Activated T-helper 1 cell treated with anti-CD3 and anti-CD28 coated beads, Interleukin-12 subunit alpha, Interleukin-12 subunit beta, Interleukin-2, Interleukin-4 antibody, amounts not matched to agents 30 ng/mL and 10 ng/mL and 1 ng/mL, durations not matched to agents 14 hours and 24 hours and 36 hours (primary cell): ENCODE measurements around the gene BTNL9. TPM values are rescaled to one million over a fixed set of nuclear protein-coding genes. Genes with fewer than 3 reads are reported as not detected.
"Not testable (repeated sequence)": the region's sequence is repeated elsewhere in the genome, so short reads cannot be mapped to it uniquely, and the experiment has no call there.

Experiments
- DNase-seq: peaks from one replicate; pipeline ENCODE4 v3.0.0; 2021; ENCODE audit warnings: low spot score
- H3K27ac Mint-ChIP-seq: one replicate; pipeline ENCODE4 v1.8.0; 2021; ENCODE audit warnings: mild to moderate bottlenecking, mixed read lengths
- H3K27me3 Mint-ChIP-seq: one replicate; pipeline ENCODE4 v1.8.0; 2022; ENCODE audit warnings: mild to moderate bottlenecking, moderate library complexity, mixed read lengths; ENCODE audit not compliant: insufficient read depth
- H3K36me3 Mint-ChIP-seq: one replicate; pipeline ENCODE4 v1.8.0; 2021; ENCODE audit warnings: low read depth, mixed read lengths
- H3K4me1 Mint-ChIP-seq: one replicate; pipeline ENCODE4 v1.8.0; 2021; ENCODE audit warnings: low read depth, mixed read lengths
- H3K4me3 Mint-ChIP-seq: one replicate; pipeline ENCODE4 v1.8.0; 2021; ENCODE audit warnings: mild to moderate bottlenecking, moderate library complexity, mixed read lengths
- H3K9me3 Mint-ChIP-seq: one replicate; pipeline ENCODE4 v1.8.0; 2021; ENCODE audit warnings: mixed read lengths
- intact Hi-C: fragments of 100-400 bp; cut with micrococcal nuclease; formaldehyde crosslinking; loops from one replicate; pipeline ENCODE4 v1.15.1; 2024
- total RNA-seq: library from RNA; stranded (reverse); gene quantifications from 2 replicates; pipeline ENCODE4 v1.2.3, GENCODE V29; 2022

The BTNL9 gene
- total RNA-seq, 1 donor from 2014 or later = not detected

GRCh38 chr5:181100121-181100875 lies 60.2 kb downstream of the BTNL9 start:
- Mint-ChIP-seq H3K4me1 (peaks cover 4% of the 10 kb centered on the region), H3K4me3 (no peak overlapping the region), H3K9me3 (no peaks in the 10 kb centered on the region), H3K27me3 (peaks cover 27% of the 10 kb centered on the region), H3K36me3 (no peaks in the 10 kb centered on the region), H3K27ac (no peak overlapping the region)
- no peak for DNase-seq
- intact Hi-C loops = no loop called here

GRCh38 chr5:181101030-181101641 lies 61.1 kb downstream of the BTNL9 start:
- intact Hi-C loops, H3K9me3 Mint-ChIP-seq, H3K4me1 Mint-ChIP-seq, H3K36me3 Mint-ChIP-seq, DNase-seq, H3K27ac Mint-ChIP-seq, H3K4me3 Mint-ChIP-seq: not testable (repeated sequence)
- H3K27me3 Mint-ChIP-seq = peaks cover 27% of the 10 kb centered on the region

- H3K27ac Mint-ChIP-seq, DNase-seq, H3K9me3 Mint-ChIP-seq, intact Hi-C loops, H3K4me1 Mint-ChIP-seq, H3K36me3 Mint-ChIP-seq, H3K4me3 Mint-ChIP-seq: not testable (repeated sequence)
- H3K27me3 Mint-ChIP-seq = peaks cover 33% of the 10 kb centered on the region
These were observed 62.0 kb downstream of the BTNL9 start for GRCh38 chr5:181101930-181102674.

GRCh38 chr5:181104259-181104568 lies 64.1 kb downstream of the BTNL9 start:
- peak overlapping the region; percentile 76 for H3K27ac Mint-ChIP-seq
- not testable (repeated sequence) for H3K36me3 Mint-ChIP-seq

GRCh38 chr5:181104606-181105390 lies 64.7 kb downstream of the BTNL9 start:
- intact Hi-C loops, H3K36me3 Mint-ChIP-seq, H3K27ac Mint-ChIP-seq, H3K4me3 Mint-ChIP-seq, H3K4me1 Mint-ChIP-seq, DNase-seq, H3K9me3 Mint-ChIP-seq: not testable (repeated sequence)
- peaks cover 22% of the 10 kb centered on the region for H3K27me3 Mint-ChIP-seq

More at GRCh38 chr5:181104259-181104568, 64.1 kb downstream of the BTNL9 start:
- H3K9me3 Mint-ChIP-seq, intact Hi-C loops, DNase-seq, H3K4me1 Mint-ChIP-seq: not testable (repeated sequence)
- Mint-ChIP-seq H3K4me3 (peak overlapping the region; percentile 57), H3K27me3 (peaks cover 28% of the 10 kb centered on the region)

- Mint-ChIP-seq H3K4me1 (peaks cover 4% of the 10 kb centered on the region), H3K36me3 (no peaks in the 10 kb centered on the region), H3K4me3 (no peak overlapping the region), H3K27ac (no peak overlapping the region), H3K27me3 (peaks cover 18% of the 10 kb centered on the region), H3K9me3 (no peaks in the 10 kb centered on the region)
- intact Hi-C loops = no loop called here
- no peak for DNase-seq
These were observed 65.4 kb downstream of the BTNL9 start for GRCh38 chr5:181105391-181106025.

- peaks cover 25% of the 10 kb centered on the region for H3K27me3 Mint-ChIP-seq
- peaks cover 4% of the 10 kb centered on the region for H3K4me1 Mint-ChIP-seq
- H3K4me3 Mint-ChIP-seq = no peak overlapping the region
- no peaks in the 10 kb centered on the region for H3K9me3 Mint-ChIP-seq
- H3K27ac Mint-ChIP-seq = no peak overlapping the region
- H3K36me3 Mint-ChIP-seq = no peaks in the 10 kb centered on the region
- intact Hi-C loops = no loop called here
- DNase-seq = no peak
These were observed 67.6 kb downstream of the BTNL9 start for GRCh38 chr5:181107699-181108098.

- Mint-ChIP-seq H3K4me1 (peaks cover 4% of the 10 kb centered on the region), H3K27ac (no peak overlapping the region), H3K36me3 (no peaks in the 10 kb centered on the region), H3K27me3 (peaks cover 27% of the 10 kb centered on the region), H3K4me3 (no peak overlapping the region), H3K9me3 (no peaks in the 10 kb centered on the region)
- DNase-seq = no peak
- intact Hi-C loops = no loop called here
These were observed 68.6 kb downstream of the BTNL9 start for GRCh38 chr5:181108578-181109165.

GRCh38 chr5:181109489-181110013 lies 69.5 kb downstream of the BTNL9 start:
- DNase-seq = no peak
- intact Hi-C loops = loop anchor here (10.0 kb wide), 1 partner anchor 55 kb away; no protein-coding TSS in a partner anchor
- H3K27ac Mint-ChIP-seq = no peak overlapping the region
- no peaks in the 10 kb centered on the region for H3K36me3 Mint-ChIP-seq
- H3K4me1 Mint-ChIP-seq = no peaks in the 10 kb centered on the region
- peaks cover 26% of the 10 kb centered on the region for H3K27me3 Mint-ChIP-seq
- H3K4me3 Mint-ChIP-seq = no peak overlapping the region
- no peaks in the 10 kb centered on the region for H3K9me3 Mint-ChIP-seq

GRCh38 chr5:181111010-181111409 lies 70.9 kb downstream of the BTNL9 start:
- Mint-ChIP-seq H3K4me3 (no peak overlapping the region), H3K27me3 (peaks cover 39% of the 10 kb centered on the region)
- DNase-seq = no peak

More at GRCh38 chr5:181111010-181111409, 70.9 kb downstream of the BTNL9 start:
- no peaks in the 10 kb centered on the region for H3K36me3 Mint-ChIP-seq
- no peaks in the 10 kb centered on the region for H3K9me3 Mint-ChIP-seq
- intact Hi-C loops = loop anchor here (10.0 kb wide), 1 partner anchor 56 kb away; no protein-coding TSS in a partner anchor
- H3K27ac Mint-ChIP-seq = no peak overlapping the region
- peaks cover 8% of the 10 kb centered on the region for H3K4me1 Mint-ChIP-seq
